Stimulated activated naive CD8-positive, alpha-beta T cell treated with anti-CD3 and anti-CD28 coated beads, Interleukin-15, Interleukin-2, amounts not matched to agents 100 ng/mL and 50 ng/mL, for 24 hours (primary cell): ENCODE results near the gene TECRL.

Source experiments
- H3K27ac Mint-ChIP-seq: one replicate; pipeline ENCODE4 v1.8.0; 2021; ENCODE audit warnings: mild to moderate bottlenecking, mixed read lengths
- H3K27me3 Mint-ChIP-seq: one replicate; pipeline ENCODE4 v1.8.0; 2021; ENCODE audit warnings: mixed read lengths
- H3K36me3 Mint-ChIP-seq: one replicate; pipeline ENCODE4 v1.8.0; 2021; ENCODE audit warnings: low read depth, mixed read lengths
- H3K4me1 Mint-ChIP-seq: one replicate; pipeline ENCODE4 v1.8.0; 2021; ENCODE audit warnings: low read depth, mixed read lengths
- H3K4me3 Mint-ChIP-seq: one replicate; pipeline ENCODE4 v1.8.0; 2021; ENCODE audit warnings: mild to moderate bottlenecking, mixed read lengths
- H3K9me3 Mint-ChIP-seq: one replicate; pipeline ENCODE4 v1.8.0; 2021; ENCODE audit warnings: mixed read lengths

TECRL gene, protein sequence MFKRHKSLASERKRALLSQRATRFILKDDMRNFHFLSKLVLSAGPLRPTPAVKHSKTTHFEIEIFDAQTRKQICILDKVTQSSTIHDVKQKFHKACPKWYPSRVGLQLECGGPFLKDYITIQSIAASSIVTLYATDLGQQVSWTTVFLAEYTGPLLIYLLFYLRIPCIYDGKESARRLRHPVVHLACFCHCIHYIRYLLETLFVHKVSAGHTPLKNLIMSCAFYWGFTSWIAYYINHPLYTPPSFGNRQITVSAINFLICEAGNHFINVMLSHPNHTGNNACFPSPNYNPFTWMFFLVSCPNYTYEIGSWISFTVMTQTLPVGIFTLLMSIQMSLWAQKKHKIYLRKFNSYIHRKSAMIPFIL

DNA sequence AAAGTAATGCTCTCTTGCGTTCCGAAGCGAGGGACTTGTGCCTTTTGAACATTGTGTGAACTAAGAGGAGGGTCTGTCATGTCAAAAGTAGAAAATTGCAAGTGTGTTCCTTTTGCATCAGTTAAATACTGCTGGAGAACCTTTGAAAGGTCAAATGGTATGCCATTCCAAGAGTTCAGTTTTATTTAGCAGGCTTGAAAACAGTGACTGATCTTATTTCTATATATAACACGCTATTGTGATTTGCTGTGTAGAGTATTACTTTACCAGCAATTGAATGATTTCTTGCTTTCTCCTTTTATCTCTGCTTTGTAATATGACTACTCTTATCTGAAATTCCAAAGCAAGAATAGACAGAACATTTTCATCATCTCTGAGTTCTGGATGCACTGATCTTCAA lies at the start of gene TECRL:
Gene TECRL, minus strand, starts transcription at position 151 of the 400 bp plus-strand sequence. Its CDS starts 99 bp downstream, at position 52.
- H3K4me1 Mint-ChIP-seq, result no peaks in the 10 kb centered on the region
- H3K4me3 Mint-ChIP-seq, result no peak within 1 kb of the TSS
- peaks cover 8% of the 10 kb centered on the region for H3K9me3 Mint-ChIP-seq
- H3K27ac Mint-ChIP-seq, result no peak within 1 kb of the TSS
- no peaks in the 10 kb centered on the region for H3K36me3 Mint-ChIP-seq
- no peaks in the 10 kb centered on the region for H3K27me3 Mint-ChIP-seq

DNA sequence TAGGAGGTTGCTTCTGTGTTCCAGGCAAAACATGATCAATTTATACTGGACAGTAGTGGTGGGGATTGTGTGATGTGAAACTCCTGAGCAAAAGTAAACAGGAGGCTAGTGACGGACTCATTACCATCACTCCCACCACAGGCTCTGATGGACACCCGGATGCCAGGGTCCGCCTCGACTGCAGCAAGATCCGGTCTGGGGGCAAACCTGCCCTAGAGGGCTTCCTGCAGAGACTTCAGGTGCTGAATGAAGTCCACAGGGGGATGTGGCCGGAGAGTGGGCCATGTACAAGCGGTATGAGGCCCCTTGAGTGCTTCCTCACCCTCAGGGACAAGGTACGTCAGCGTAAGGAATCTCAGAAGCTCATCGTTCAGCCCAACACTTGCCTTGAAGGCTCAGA lies 23.4 kb upstream of the TECRL start:
- Mint-ChIP-seq H3K9me3 (peaks cover 11% of the 10 kb centered on the region), H3K4me3 (no peak overlapping the region), H3K4me1 (no peaks in the 10 kb centered on the region), H3K27ac (no peak overlapping the region), H3K27me3 (no peaks in the 10 kb centered on the region), H3K36me3 (no peaks in the 10 kb centered on the region)

DNA sequence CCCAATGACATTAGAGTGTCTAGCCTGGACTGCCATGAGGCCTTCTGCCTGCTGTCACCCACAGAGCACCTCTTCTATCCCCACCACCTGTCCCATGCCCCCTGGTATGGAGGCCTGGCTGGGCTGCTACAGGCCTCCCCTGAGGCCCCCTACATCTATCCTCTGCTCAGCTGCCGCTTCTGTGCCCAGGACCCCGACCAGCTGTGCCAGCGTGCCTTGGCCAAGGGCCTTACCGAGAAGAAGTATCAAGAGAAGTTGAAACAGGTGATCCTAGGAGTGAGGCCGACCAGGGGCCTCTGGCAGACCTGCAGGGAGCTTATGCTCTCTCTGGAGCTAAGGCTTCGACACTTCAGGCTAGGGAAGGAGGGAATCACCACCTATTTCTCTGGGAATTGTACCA lies 21.7 kb upstream of the TECRL start:
- Mint-ChIP-seq H3K27ac (no peak overlapping the region), H3K4me1 (no peaks in the 10 kb centered on the region), H3K9me3 (peaks cover 11% of the 10 kb centered on the region), H3K36me3 (no peaks in the 10 kb centered on the region), H3K27me3 (no peaks in the 10 kb centered on the region), H3K4me3 (no peak overlapping the region)

DNA sequence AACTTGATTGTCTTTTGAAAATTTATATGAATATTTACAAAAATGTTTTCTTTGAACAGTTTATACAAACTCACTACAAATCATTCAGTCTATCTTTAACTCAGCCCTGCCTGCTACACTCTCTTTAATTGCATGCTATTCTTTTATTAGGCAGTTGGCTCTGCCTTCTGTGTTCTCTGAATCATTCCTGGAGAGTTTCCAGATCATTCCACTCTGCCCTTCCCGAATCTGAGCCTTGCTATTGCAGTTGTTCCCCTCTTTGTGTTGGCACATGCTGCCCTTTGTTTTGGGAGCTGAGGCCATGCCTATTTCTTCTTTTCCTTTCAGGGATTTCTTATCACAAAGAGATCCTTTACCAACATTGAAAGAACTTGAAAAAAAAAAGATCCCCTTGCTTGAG lies 8.7 kb upstream of the TECRL start:
- H3K27me3 Mint-ChIP-seq, result no peaks in the 10 kb centered on the region
- H3K36me3 Mint-ChIP-seq, result no peaks in the 10 kb centered on the region
- no peaks in the 10 kb centered on the region for H3K9me3 Mint-ChIP-seq
- no peaks in the 10 kb centered on the region for H3K4me1 Mint-ChIP-seq
- H3K27ac Mint-ChIP-seq, result no peak overlapping the region
- no peak overlapping the region for H3K4me3 Mint-ChIP-seq

DNA sequence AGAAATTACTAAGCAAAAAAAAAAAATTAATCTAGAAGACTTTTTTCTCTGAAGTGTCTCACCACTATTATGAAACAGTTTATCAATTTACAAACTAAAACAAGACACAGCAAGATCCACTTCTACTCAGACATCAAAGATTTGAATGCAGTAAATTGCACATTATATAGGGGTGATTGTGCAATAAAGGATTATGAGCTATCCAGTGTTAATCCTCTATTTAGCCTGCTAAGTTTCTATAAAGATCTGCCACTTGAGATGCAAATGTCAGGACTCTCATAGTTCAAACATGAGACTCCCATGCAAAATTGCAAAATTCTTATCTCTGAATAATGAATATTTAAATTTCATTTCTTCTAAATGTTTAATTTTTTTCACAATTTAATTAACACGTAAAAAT lies 2.2 kb downstream of the TECRL start:
- Mint-ChIP-seq H3K27ac (no peak overlapping the region), H3K4me3 (no peak overlapping the region), H3K27me3 (no peaks in the 10 kb centered on the region), H3K9me3 (peaks cover 8% of the 10 kb centered on the region), H3K36me3 (no peaks in the 10 kb centered on the region), H3K4me1 (no peaks in the 10 kb centered on the region)

DNA sequence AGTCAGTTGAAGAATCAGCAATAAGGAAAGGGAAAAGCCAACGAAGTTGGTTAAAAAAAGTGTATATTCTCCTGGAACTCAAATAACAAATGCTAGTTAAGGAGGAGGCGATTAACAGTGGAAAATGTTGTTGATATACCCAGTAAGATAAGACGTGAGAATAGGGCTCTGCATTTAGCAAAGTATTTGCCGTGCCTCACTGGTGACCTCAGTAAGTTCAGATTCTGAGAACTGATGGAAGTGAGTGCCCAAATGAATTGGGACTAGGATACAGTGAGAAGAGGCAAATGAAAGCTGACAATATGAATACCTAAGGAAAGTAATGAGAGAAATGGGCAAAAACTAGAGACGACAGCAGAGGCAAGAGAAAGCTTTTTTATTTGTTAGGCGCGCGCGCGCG lies 3.5 kb downstream of the TECRL start:
- Mint-ChIP-seq H3K27ac (no peak overlapping the region), H3K4me1 (no peaks in the 10 kb centered on the region), H3K27me3 (no peaks in the 10 kb centered on the region), H3K4me3 (no peak overlapping the region), H3K9me3 (peaks cover 4% of the 10 kb centered on the region), H3K36me3 (no peaks in the 10 kb centered on the region)

DNA sequence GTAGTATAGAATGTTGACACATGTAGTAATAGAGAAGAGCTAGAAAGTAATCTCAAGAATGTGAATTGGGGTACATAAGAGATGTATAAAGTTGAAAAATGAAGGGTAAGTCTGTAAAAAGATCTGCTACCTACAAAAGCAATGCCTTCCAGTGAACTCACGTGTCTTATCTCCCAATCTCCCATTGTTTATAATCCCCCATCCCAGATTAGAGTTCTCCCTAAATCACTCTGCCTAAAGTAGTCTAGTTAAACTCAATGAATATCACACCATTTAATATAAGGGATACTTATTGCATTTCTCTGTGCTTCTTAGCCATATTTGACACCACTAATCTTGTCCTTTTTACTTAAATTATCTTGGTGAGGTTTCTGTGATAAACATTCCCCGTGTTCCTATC lies 6.6 kb downstream of the TECRL start:
- no peaks in the 10 kb centered on the region for H3K27me3 Mint-ChIP-seq
- no peaks in the 10 kb centered on the region for H3K4me1 Mint-ChIP-seq
- H3K36me3 Mint-ChIP-seq, result no peaks in the 10 kb centered on the region
- H3K9me3 Mint-ChIP-seq, result peaks cover 9% of the 10 kb centered on the region
- H3K4me3 Mint-ChIP-seq, result no peak overlapping the region
- no peak overlapping the region for H3K27ac Mint-ChIP-seq

DNA sequence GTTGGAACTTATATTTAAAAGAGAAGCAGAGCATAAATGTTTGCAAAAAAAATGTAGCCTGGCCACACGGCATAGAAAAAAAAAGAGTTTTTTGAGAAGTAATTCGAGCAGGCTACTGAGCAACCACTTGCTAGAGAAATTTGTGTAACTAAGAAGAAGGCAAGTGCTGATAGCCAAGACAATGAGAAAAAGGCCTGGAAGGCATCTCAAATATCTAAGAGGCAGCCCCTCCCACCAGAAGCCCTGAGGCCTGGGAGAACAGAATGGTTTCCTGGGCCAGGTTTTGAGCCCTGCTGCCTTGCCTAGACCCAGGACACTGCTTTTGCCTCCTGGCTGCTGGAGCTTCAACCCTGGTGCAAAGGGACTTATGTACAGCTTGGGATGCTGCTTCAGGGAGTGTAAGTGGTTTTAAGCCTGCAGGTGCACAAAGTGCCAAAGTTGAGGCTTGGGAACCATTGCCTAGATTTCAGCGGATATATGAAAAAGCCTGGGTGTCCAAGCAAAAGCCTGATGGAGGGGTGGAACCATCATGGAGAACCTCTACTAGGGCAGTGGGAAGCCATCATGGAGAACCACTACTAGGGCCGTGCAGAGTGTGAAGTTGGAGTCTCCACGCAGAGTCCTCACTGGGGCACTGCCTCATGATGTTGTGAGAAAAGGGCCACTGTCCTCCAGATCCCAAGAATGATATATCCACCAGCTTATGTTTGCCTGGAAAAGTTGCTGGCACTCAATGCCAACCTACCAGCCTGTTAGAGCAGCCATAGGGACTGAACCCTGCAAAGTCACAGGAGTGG lies 9.7 kb downstream of the TECRL start:
- Mint-ChIP-seq H3K27me3 (no peaks in the 10 kb centered on the region), H3K4me1 (no peaks in the 10 kb centered on the region), H3K9me3 (peaks cover 5% of the 10 kb centered on the region), H3K36me3 (no peaks in the 10 kb centered on the region), H3K27ac (no peak overlapping the region), H3K4me3 (no peak overlapping the region)

DNA sequence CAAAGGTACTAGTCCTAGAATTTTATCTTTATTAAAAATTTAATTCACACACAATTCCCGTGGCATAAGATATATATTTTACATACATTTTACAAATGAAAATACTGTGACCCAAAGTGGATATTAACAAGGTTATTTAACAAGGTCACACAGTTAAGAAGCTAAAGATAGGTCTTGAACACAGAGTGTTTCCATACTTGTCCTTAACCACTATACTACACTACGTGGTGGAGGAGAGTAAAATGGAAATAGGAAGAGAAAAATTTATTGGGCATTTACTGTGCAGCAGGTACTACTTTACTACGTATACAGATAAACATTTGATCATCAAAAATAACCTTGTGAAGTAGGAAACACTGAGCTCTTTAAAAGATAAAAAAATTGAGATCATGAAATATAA lies 14.8 kb downstream of the TECRL start:
- Mint-ChIP-seq H3K4me1 (no peaks in the 10 kb centered on the region), H3K4me3 (no peak overlapping the region), H3K36me3 (no peaks in the 10 kb centered on the region), H3K9me3 (peaks cover 5% of the 10 kb centered on the region), H3K27me3 (no peaks in the 10 kb centered on the region), H3K27ac (no peak overlapping the region)

DNA sequence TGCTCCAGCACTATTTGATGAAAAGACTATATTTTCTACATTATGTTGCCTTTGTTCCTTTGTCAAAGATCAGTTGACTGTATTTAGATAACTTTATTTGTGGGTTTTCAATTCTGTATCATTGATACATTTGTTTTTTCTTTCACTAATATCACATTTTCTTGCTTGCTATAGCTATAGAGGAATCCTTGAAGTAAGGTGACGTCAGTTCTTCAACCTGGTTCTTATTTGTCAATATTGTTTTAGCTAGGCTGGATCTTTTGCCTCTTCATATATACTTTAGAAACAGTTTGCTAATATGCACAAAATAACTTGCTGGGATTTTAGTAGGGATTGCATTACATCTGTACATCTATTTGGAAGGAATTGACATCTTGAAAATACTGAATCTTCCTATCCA lies 21.0 kb downstream of the TECRL start:
- H3K27me3 Mint-ChIP-seq, result no peaks in the 10 kb centered on the region
- H3K4me3 Mint-ChIP-seq, result no peak overlapping the region
- no peaks in the 10 kb centered on the region for H3K9me3 Mint-ChIP-seq
- H3K36me3 Mint-ChIP-seq, result no peaks in the 10 kb centered on the region
- no peaks in the 10 kb centered on the region for H3K4me1 Mint-ChIP-seq
- H3K27ac Mint-ChIP-seq, result no peak overlapping the region

DNA sequence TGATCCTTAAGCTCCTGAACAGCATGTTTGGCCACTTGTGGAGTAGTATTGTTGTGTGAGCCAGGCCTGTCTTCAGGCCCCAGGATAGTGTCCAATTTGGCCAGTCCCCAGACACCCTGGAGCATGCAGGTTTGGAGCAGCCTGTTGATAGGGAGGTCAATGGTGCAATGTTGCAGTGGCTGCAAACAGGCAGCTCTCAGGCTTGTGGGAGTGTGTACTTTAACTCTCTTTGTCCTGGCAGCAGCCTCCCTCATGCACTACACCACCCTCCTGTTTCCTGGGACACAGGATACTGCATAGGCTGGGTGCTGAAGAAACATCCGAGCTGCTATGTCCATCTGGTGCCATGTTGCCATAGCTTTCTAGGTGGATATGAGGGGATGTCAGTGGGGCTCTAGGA lies 24.0 kb downstream of the TECRL start:
- Mint-ChIP-seq H3K9me3 (no peaks in the 10 kb centered on the region), H3K27ac (no peak overlapping the region), H3K36me3 (no peaks in the 10 kb centered on the region), H3K27me3 (no peaks in the 10 kb centered on the region), H3K4me3 (no peak overlapping the region), H3K4me1 (no peaks in the 10 kb centered on the region)

DNA sequence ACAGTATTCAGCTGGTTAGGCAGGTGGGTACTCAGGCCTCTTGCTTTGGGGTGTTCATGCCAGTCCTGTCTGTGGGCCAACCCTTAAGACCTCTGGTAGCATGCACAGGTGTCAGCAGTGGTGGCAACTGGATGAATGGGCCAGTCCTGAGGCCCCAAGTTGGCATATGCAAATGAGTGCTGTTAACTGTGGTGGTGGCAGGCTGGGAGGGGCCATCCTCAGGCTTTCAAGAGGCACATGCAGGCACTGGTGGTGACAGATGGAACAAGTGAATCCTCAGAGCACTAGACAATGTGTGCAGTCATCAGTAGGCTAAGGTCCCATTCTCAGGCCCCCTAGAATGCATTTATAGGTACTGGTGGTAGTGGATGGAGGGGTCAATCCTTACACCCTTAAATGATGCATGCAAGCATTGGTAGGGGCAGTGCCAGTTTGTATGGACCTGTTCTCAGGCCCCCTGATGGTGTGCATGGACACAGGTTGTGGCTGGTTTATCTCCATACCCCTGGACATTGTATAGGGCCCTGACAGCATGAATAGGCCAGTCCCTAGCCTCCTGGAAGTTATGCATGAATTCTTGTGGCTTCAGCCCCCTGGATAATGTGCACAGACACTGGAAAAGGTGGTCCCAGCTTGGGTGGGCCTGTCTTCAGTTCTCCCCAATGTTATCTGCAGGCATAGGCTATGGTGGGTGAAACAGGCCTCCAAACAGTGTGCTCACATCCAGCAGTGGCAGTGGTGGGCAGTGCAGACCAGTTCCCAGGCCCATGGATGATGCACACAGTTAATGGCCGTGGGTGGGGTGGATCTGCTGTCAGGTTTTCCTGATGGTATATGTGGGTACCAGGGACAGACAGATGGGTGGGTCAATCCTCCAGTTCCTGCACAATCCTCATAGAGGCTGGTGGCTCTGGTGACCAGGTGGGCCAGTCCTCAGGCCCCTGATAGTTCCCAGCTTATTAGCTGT lies 24.7 kb downstream of the TECRL start:
- H3K27me3 Mint-ChIP-seq, result no peaks in the 10 kb centered on the region
- no peak overlapping the region for H3K4me3 Mint-ChIP-seq
- H3K4me1 Mint-ChIP-seq, result no peaks in the 10 kb centered on the region
- no peaks in the 10 kb centered on the region for H3K36me3 Mint-ChIP-seq
- H3K27ac Mint-ChIP-seq, result no peak overlapping the region
- no peaks in the 10 kb centered on the region for H3K9me3 Mint-ChIP-seq

DNA sequence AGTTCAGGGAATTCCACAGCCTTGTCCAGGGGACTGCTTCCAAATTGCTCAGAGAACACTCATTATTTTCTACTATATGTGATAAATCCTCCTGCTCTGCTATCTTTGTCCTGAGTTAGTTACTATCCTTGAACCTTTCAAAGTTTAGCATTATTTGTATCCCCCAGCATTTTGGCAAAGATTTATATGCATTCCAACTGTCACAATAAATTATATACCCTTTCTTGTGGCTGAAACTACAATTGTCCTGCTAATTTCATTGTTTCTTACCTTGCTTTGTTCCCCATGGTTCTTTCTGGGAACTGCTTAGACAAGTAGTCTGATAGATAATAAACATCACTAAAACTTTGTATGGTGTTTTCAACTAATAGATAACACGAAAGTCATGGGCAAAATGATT lies 40.5 kb downstream of the TECRL start:
- H3K9me3 Mint-ChIP-seq, result peaks cover 9% of the 10 kb centered on the region
- H3K4me1 Mint-ChIP-seq, result no peaks in the 10 kb centered on the region
- no peaks in the 10 kb centered on the region for H3K36me3 Mint-ChIP-seq
- H3K4me3 Mint-ChIP-seq, result no peak overlapping the region
- no peak overlapping the region for H3K27ac Mint-ChIP-seq
- H3K27me3 Mint-ChIP-seq, result no peaks in the 10 kb centered on the region

DNA sequence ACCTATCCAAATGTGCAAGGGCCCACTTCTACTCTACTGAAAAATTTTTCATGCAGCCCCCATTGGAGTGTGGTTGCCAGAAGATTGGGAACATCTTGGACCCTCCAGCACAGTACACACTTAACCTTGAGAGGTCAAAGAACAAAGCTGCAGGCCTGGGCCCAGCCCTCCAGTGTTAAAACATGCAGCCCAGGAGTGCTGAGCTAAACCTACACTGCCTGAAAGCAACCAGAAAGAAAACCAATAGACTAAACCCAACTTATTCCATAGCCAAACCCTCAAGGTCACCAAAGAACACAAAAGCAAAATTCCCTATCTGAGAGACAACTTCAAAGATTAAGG lies 47.9 kb downstream of the TECRL start:
- H3K36me3 Mint-ChIP-seq, result no peaks in the 10 kb centered on the region
- no peaks in the 10 kb centered on the region for H3K4me1 Mint-ChIP-seq
- no peak overlapping the region for H3K27ac Mint-ChIP-seq
- no peaks in the 10 kb centered on the region for H3K27me3 Mint-ChIP-seq
- peaks cover 5% of the 10 kb centered on the region for H3K9me3 Mint-ChIP-seq
- no peak overlapping the region for H3K4me3 Mint-ChIP-seq
